CMK (cell line): ENCODE measurements around the gene IL1F10.
A peak's percentile ranks its signal among the peaks of the same experiment; 100 is the strongest.

ENCODE experiments used
- DNase-seq: peaks from one replicate; pipeline ENCODE4 v3.0.0-alpha.2; 2010; ENCODE audit warnings: low read depth

The IL1F10 gene, protein sequence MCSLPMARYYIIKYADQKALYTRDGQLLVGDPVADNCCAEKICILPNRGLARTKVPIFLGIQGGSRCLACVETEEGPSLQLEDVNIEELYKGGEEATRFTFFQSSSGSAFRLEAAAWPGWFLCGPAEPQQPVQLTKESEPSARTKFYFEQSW

DNA sequence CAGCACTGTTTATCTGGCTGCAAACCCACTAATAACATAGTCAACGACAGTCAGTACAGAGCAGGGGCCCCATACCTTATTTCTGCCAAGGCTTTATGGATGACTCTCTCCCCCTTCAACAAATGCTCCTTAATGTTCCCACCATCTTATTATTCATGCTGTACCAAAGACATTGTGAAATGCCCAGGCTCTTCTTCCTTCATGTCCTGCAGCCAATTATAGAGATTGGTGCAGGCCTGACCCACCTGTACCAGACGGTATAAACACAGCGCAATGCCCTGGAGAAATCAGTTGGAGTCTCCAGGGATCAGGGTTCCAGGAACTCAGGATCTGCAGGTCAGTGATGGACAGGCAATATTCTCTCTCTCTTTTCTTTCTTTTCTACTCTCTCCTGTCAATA, at the start of gene IL1F10:
TSS of gene IL1F10 (plus strand) at position 290 of the 400 bp plus-strand sequence. CDS start 4,769 bp downstream, outside the sequence.
- no peak for DNase-seq

DNA sequence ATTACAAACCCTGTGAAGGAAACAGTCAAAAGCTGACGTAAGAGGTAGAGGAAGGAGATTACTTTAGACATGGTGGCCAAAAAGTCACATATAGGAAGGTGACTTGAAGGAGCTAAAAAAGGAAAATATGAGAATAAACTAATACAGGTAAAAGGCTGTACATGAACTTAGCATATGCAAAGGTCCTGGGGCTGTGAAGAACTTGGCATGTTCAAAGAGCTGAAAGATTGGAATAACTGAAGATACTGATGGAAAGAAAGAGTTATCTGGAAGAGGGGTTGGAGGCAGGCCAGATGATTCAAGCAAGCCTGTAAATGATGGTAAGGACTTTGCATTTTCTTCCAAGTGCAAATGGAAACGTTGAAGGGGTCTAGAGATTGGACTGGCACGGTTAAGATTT, 49.3 kb upstream of the IL1F10 start:
- DNase-seq: no peak

DNA sequence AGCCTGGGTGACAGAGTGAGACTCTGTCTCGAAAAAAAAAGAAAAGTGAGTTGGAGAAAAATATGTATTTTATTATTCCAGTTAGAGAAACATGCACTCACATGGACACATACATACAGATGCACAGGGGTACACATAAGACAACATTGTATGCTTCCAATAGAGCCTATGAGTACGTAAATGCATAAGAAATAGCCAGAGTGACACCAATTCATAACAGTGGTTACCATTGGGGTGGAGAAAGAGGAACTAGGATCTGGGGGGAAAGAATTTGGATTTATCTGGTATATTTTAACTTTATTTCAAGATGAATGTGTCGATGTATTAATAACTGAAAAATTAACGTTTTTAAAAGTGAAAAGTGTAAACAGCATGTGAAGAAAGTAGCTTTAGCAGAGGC, 46.5 kb upstream of the IL1F10 start:
- no peak for DNase-seq

DNA sequence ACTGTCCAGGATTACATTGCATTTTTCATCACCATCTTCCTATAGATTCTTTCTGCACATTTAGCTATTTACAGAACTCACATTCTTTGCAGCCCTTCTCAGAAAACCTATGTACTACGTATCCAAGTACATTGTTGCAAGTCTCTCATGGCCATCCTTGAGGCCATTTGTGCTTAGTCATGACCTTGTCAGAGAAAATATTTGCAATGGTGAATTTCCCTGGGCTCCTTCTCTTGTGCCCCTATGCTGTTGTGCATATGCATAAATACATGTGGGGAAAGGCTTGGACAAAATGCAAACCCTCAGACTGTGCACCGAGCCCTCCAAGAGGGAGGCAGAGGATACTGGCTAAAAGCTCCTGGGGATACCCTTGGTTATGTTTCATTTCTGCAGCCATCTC, 43.0 kb upstream of the IL1F10 start:
- no peak for DNase-seq

DNA sequence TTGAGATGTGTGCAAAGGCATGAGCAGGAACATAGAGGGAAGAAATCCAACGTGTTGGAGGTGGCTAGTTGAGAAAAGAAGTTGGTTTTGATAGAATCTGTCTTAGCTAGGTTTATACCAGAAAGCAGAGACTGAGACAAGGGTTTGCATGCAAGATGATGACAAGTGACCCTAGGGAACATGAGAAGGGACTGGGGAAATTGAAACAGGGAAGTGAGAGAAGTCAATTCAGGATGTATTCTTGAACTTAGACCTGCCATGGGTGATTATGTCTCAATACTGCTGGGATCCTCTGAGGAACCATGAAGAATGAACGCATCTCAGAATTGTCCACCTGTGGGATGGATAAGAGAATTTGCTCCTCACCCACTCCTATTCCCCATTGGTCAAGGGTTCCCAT, 42.0 kb upstream of the IL1F10 start:
- DNase-seq: no peak

DNA sequence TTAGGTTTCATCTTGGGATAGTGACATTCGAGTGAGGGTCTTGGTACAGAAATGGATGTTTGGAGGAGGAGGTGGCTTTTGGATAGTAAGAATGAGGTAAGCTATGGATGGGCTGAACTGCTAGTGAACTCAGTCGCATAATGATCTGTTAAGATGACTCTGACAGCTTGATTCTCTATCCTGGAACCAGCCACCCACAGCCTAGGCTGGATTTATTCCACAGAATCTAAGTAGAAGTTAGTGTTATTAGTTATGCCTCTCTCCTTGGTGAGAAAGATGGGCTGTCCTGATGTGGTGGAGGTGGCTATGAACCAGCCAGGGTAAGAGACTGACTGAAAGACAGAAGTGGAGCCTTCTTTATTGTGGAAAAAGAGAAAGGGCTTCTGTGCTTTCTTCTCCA, 40.1 kb upstream of the IL1F10 start:
- DNase-seq: no peak

DNA sequence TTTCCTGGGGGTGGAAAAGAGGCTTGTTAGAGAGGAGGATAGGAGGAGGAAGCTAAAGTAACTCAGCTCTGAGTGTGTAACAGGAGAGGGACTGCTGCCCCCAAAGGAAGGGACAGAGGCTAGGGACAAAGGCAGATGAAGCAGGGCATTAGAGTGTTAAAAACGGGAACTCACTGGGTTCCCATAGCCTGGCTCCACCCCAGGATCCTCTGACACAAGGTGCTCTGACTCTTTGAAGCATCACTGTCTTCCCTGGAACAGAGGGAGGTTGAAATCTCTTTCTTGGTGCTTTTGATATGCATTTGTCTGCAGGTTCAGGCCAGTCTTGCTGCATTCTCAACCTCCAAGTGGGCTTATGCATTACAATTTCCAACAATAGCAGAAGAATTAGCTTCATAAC, 39.7 kb upstream of the IL1F10 start:
- DNase-seq: no peak

DNA sequence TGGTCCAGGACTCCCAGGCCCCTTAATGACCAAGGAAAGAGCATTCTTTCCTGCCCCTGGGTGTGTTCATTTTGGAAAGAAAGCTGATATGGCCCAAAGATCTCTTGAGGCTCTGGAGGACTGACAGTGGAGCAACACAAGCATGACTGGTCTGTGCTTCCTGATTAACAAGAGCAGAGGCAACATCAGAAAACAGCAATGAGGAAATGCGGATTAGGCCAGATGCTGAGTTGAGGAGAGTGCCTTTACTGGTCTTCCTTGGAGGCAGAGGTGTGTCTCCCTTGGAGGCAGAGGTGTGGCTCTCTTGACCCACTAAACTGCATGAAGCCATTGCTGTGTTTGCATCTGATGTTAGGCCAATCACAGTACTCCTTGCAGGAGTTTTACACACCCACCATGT, 35.0 kb upstream of the IL1F10 start:
- no peak for DNase-seq

DNA sequence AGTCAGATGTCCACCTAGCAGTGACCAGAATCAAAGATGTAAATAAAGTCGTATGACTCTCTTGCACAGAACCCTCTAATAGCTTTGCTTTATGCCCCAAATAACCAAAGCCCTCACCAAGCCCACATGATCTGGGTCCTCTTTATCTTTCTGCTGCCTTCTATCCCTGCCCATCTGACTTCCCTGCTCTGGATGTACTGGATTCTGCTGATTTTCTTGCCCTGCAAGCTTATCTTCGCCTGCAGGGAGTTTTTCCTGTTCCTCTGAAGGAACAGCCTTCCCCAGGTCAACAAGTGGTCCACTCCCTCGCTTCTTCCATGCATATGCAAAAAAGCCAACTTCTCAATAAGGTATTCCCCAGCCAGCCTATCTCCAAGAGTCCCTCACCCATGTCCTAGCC, 33.8 kb upstream of the IL1F10 start:
- DNase-seq: peak; percentile 7

DNA sequence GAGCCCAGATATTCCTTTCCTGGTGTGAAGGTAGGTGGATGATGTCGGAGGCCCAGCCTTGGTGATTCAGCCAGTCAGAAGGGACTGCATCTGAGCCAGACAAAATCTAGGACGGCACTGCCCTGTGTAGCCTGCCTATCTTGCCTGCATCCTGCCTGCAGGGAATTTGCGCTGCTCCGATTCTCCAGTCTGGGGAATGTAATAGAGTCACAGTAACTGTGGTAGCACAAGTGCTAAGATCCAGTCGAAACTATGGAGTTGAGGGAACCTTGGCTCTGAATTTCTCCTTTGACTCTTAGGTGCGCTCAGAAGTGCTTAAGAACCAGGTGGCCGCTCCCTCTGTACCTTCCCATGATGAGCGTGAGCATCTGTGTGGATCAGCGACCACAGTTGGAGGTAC, 31.0 kb upstream of the IL1F10 start:
- DNase-seq: no peak

DNA sequence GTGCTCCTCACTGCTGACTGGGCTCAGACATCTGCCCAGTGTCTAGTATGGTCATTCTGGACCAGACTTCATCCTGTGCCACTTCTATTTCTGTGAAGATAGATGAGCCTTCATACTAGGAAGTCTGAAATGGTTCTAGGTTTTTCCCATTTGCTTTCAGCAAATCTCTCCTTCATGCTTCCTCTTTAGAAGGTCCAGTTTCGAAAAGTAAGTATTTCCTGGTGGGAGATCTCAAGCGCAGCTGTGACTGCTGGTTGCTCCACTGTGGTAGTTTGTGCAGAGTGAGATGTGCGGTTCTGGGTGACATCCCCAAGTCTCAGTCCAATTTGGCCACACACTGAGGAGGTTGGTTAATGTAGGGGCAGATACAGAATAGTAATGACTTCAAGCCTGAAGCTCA, 29.5 kb upstream of the IL1F10 start:
- no peak for DNase-seq

DNA sequence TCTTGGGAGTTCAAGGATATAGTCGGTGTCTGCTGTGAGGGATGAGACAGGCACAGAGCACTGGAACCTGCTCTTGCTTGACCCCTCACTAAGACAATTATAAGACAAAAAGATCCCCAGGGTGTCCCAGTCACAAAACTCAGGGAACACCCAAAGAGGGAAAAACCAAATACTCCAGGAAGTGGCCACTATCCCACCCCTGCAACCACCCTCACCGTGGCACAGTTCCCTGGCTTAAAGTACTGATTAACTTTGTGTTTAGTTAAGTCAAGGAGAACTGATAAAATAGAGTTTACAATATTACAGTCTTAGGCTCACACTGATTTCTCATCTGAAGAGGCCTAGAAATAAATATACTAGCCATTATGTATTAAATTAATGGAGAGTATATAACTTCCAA, 28.6 kb upstream of the IL1F10 start:
- no peak for DNase-seq

DNA sequence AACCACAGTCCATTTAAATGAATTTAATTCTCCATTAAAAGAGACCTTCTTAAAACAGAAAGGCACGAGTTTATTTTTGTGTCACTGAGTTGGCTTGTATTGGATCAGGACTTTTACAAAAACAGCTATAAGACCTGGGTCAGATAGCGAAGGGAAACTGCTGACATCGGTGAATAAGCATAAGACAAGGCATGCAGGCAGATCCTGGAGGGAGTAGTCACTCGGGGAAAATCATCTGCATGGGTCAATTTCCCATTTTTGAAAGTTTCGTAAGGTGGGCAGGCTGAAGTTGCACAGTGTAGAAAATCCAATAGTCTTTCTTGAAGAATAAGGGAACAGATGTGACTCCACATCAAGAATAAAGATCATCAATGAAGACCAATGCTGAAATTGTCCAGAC, 28.1 kb upstream of the IL1F10 start:
- no peak for DNase-seq

DNA sequence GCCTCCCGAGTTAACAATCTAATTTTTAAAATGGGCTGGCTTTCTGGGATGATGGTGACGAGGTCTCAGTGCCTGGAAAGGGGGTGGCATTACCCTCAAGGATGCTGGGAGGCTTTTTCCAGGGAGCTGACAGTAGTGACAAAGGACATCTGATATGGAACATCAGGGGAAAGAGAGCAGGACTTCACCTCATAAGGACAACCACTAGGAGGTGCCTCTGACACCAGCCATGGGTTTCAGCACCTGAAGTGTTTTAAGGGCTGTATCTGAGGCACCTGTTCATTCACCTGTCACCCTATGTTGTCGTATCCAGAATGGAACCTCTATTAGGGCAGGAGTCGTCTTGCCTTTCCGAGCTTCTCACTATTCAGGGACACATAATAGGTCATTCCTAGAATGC, 25.9 kb upstream of the IL1F10 start:
- no peak for DNase-seq

DNA sequence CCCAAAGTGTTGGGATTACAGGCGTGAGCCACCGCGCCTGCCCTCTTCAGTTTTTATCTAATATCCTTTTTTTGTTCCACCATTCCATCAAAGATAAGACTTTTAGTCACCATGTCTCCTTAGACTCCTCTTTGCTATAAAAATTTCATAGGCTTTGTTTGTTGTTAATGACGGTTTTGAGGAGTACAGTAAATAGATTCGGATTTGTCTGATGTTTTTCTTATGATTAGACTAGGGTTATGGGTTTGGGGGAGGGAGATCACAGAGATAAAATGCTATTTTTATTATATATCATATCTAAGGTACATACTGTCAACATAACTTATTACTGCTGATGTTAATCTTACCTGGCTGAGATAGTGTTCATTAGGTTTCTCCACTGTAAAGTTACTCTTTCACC, 21.3 kb upstream of the IL1F10 start:
- no peak for DNase-seq

DNA sequence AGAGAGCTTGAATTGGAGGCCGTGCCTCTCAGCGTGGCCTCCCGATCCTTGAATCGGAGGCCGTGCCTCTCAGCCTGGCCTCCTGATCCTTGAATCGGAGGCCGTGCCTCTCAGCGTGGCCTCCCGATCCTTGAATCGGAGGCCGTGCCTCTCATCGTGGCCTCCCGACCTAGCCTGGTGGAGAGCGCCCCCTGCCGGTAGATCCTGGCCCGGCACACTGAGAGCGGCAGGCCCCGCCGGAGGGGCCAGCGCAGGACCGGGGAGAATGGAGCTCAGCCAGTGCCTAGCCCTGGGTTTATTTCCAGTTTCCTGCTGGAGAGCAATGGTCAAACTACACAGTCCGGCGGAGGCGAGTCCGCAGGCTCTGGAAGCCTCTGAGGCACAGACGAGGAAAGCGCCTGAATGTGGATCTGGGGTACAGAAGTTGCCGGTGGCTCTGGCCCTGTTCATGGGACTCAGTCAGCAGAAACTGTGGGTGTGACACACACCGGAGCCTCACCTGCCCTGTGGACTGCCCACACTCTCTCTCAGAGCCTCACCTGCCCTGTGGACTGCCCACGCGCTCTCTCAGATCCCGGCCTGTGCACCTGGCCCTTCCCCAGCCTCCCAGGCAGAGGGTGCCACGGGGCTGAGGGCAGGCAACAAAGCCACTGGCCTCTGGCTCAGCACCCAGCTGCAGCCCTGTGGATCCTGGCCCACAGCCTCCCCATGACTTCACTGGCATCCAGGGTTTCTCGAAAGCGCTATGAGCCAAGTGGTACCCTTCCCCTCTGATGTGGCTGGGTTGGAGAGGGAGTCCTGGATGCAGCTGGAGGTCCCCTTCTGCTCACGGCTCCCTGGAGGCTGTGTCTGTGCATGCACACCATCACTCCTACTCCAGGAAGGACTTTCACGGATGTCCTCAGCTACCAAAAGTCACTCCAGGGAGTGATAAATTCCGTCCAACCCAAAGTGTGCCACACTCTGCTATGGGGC, 16.6 kb upstream of the IL1F10 start:
- DNase-seq: no peak

DNA sequence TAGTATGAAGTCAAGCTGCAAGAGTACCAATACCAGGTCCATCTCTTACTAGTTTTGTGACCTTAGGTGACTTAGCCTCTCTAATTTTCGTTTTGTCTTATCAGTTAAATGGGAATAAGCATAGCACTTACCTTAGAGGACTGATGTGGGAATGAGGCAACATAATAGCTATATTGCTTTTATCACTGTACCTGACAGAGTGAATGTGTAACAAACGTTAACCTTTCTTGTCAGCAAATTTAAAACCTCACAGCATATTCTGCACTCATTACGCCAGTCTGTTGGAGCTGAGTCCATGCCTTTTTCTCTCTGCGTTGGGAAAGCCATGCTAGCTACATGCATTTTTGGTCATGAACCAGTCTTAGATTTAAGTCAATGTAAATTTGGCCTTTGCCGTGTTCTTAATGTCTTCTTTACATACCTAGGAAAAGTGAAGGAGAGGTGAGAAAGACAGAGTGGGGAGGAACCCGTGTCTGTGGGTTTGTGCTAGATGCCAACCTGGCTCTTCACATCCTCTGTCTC, 15.3 kb upstream of the IL1F10 start, which contains the start of gene IL36B:
TSS of gene IL36B (minus strand) at position 472 of the 522 bp plus-strand sequence.
- DNase-seq: no peak

DNA sequence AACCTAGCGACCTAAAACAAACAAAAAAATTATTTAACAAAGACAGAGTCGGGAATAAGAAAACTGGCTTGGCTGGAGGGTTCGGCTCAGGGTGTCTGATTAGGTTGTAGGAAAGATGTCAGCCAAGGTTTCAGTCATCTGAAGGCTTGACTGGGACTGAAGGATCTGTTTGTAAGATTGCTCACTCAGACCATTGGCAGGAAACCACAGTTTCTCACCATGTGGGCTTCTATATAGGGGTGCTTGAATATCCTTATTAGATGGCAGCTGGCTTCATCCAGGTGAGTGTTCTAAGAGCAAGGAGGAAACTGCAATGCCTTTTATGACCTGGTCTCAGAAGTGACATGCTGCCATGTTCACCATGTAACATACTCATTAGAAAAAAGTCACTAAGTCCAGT, 14.1 kb upstream of the IL1F10 start:
- no peak for DNase-seq

DNA sequence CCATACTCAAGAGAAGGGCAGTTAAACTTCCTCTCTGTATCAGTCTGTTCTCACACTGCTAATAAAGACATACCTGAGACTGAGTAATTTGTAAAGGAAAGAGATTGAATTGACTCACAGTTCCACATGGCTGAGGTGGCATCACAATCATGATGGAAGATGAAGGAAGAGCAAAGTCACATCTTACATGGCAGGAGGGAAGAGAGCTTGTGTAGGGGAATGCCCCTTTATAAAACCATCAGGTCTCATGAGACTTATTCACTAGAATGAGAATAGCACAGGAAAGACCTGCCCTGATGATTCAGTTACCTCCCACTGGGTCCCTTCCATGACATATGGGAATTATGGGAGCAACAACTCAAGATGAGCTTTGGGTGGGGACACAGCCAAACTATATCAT, 13.7 kb upstream of the IL1F10 start:
- no peak for DNase-seq

DNA sequence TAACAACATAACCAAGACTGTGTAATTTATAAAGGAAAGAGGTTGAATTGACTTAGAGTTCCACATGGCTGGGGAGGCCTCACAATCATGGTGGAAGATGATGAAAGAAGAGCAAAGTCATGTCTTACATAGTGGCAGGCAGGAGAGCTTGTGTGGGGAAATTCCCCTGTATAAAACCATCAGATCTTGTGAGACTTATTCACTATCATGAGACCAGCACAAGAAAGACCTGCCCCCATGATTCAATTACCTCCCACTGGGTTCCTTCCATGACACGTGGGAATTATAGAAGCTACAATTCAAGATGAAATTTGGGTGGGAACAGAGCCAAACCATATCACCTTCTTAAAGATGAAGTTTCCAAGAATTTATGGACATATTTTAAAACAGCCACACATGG, 11.2 kb upstream of the IL1F10 start:
- no peak for DNase-seq

DNA sequence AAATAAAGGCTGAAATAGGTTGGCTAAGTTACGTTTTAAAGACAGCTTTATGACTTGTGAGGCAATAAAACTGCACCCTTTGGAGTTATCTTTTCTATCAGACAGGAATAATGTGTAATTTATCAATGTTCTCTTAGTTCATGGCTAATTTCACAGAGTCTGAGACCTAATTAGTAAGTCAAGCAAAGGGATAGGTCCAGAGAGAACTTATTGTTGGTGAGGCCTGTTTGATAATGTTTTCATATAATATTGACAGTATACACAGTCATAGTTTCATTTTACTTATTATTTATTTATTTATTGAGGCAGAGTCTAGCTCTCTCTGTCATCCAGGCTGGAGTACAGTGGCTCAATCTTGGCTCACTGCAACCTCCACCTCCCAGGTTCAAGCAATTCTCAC, 10.7 kb upstream of the IL1F10 start:
- no peak for DNase-seq

DNA sequence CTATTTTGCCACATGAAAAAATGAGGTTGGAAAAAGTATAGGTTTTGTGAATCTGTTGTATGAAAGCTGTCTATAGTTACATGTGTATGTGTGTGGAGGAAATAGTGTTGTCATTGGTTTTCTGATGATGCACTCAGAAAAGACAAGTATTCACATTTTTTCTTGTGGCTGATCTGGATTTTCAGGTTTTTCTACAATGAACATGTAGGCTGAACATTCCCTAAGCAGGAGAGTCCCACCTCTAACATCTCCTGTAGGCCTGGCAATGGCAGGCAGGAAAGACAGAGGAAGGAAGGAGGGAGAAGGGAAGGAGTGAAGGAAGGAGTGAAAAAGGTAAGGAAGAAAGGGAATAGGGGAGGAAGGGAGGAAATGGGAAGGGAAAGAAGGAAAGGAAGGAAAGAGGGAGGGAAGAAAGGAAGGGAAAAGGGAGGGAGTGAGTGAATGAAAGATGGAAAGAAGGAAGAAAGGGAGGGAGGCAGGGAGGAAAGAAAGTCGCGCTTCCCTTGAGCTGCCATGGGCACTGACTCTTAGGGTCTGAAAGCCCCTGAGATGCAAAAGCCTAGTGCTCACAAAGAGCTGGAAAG, 9.3 kb upstream of the IL1F10 start:
- DNase-seq: no peak
